ENCODE results near the gene KRT77. TPM values are rescaled to one million over a fixed set of nuclear protein-coding genes. Genes with fewer than 3 reads are reported as not detected.

KRT77 gene
- total and polyA plus RNA-seq, 2 experiments from 2014 or later, result not detected

DNA sequence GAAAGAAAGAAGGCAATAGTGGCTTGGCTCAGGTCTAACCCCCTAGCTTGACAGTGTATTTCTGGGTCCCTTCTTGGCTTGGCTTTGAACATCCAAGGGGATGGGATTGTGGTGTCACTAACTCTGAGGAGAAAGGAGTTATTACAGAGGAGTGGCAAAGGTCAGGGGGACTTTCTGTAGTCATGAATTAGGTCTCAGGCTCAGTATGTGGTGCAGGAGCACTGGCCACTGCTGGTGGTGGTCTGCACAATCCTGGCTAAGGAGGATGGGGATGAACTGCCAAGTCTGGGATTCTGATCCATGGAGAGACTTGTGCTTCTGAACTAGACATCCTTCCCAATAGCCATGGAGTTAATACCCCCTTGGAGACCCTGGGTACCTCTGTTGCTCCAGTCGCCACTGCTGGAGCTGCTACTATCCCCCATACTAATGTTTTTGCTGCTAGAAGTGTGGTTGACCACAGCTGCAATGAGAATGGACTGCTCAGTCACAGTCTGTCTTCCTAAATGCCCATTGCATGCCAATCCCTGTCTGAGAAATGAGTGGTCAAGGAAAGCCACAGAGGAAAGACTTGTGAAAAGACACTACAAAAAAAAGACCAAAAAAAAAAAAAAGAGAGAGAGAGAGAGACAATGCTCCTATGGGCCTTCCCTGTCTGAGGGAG, 41.3 kb upstream of the KRT77 start:
- no peak for DNase-seq (ENCODE audit: low spot score)
- Histone ChIP-seq H3K27me3 (ENCODE audit: insufficient read depth) (no peaks in the 10 kb centered on the region), H3F3A (replicated peaks; ENCODE audit: low read depth) (no peaks in the 10 kb centered on the region), H3K4me2 (no peak overlapping the region), H3K79me2 (replicated peaks; ENCODE audit: insufficient read depth) (no peaks in the 10 kb centered on the region), H2AFZ (no peak overlapping the region), H3K4me1 (ENCODE audit: insufficient read depth) (no peaks in the 10 kb centered on the region), H3K27ac (ENCODE audit: low read depth) (no peak overlapping the region), H3K36me3 (ENCODE audit: insufficient read depth) (no peaks in the 10 kb centered on the region), H3K4me3 (no peak overlapping the region), H4K20me1 (replicated peaks; ENCODE audit: insufficient read depth) (0 out of 2 replicates have a peak, but pooled peaks cover 2% of the 10 kb centered on the region), H3K9me2 (ENCODE audit: insufficient read depth) (0 out of 2 replicates have a peak, but pooled peaks cover 13% of the 10 kb centered on the region)
- H3K27ac Mint-ChIP-seq, result no peak overlapping the region
- no peaks in the 10 kb centered on the region; the same call in 2 of the 3 replicates for H3K36me3 Mint-ChIP-seq (ENCODE audit: low read depth)
- no peak for TF ChIP-seq CREB1 (CRISPR knock-in tag; IDR thresholded peaks at IDR 0.05; ENCODE audit: low read depth)
- TF ChIP-seq, protein P1, sequence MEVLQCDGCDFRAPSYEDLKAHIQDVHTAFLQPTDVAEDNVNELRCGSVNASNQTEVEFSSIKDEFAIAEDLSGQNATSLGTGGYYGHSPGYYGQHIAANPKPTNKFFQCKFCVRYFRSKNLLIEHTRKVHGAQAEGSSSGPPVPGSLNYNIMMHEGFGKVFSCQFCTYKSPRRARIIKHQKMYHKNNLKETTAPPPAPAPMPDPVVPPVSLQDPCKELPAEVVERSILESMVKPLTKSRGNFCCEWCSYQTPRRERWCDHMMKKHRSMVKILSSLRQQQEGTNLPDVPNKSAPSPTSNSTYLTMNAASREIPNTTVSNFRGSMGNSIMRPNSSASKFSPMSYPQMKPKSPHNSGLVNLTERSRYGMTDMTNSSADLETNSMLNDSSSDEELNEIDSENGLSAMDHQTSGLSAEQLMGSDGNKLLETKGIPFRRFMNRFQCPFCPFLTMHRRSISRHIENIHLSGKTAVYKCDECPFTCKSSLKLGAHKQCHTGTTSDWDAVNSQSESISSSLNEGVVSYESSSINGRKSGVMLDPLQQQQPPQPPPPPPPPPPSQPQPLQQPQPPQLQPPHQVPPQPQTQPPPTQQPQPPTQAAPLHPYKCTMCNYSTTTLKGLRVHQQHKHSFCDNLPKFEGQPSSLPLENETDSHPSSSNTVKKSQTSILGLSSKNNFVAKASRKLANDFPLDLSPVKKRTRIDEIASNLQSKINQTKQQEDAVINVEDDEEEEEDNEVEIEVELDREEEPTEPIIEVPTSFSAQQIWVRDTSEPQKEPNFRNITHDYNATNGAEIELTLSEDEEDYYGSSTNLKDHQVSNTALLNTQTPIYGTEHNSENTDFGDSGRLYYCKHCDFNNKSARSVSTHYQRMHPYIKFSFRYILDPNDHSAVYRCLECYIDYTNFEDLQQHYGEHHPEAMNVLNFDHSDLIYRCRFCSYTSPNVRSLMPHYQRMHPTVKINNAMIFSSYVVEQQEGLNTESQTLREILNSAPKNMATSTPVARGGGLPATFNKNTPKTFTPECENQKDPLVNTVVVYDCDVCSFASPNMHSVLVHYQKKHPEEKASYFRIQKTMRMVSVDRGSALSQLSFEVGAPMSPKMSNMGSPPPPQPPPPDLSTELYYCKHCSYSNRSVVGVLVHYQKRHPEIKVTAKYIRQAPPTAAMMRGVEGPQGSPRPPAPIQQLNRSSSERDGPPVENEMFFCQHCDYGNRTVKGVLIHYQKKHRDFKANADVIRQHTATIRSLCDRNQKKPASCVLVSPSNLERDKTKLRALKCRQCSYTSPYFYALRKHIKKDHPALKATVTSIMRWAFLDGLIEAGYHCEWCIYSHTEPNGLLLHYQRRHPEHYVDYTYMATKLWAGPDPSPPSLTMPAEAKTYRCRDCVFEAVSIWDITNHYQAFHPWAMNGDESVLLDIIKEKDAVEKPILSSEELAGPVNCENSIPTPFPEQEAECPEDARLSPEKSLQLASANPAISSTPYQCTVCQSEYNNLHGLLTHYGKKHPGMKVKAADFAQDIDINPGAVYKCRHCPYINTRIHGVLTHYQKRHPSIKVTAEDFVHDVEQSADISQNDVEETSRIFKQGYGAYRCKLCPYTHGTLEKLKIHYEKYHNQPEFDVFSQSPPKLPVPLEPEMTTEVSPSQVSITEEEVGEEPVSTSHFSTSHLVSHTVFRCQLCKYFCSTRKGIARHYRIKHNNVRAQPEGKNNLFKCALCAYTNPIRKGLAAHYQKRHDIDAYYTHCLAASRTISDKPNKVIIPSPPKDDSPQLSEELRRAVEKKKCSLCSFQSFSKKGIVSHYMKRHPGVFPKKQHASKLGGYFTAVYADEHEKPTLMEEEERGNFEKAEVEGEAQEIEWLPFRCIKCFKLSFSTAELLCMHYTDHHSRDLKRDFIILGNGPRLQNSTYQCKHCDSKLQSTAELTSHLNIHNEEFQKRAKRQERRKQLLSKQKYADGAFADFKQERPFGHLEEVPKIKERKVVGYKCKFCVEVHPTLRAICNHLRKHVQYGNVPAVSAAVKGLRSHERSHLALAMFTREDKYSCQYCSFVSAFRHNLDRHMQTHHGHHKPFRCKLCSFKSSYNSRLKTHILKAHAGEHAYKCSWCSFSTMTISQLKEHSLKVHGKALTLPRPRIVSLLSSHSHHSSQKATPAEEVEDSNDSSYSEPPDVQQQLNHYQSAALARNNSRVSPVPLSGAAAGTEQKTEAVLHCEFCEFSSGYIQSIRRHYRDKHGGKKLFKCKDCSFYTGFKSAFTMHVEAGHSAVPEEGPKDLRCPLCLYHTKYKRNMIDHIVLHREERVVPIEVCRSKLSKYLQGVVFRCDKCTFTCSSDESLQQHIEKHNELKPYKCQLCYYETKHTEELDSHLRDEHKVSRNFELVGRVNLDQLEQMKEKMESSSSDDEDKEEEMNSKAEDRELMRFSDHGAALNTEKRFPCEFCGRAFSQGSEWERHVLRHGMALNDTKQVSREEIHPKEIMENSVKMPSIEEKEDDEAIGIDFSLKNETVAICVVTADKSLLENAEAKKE (CRISPR knock-in tag; IDR thresholded peaks at IDR 0.05), result no peak
- no peak for TF ChIP-seq EZH2 (IDR thresholded peaks at IDR 0.05; ENCODE audit: low read depth, unreplicated experiment)
- TF ChIP-seq, protein P2, sequence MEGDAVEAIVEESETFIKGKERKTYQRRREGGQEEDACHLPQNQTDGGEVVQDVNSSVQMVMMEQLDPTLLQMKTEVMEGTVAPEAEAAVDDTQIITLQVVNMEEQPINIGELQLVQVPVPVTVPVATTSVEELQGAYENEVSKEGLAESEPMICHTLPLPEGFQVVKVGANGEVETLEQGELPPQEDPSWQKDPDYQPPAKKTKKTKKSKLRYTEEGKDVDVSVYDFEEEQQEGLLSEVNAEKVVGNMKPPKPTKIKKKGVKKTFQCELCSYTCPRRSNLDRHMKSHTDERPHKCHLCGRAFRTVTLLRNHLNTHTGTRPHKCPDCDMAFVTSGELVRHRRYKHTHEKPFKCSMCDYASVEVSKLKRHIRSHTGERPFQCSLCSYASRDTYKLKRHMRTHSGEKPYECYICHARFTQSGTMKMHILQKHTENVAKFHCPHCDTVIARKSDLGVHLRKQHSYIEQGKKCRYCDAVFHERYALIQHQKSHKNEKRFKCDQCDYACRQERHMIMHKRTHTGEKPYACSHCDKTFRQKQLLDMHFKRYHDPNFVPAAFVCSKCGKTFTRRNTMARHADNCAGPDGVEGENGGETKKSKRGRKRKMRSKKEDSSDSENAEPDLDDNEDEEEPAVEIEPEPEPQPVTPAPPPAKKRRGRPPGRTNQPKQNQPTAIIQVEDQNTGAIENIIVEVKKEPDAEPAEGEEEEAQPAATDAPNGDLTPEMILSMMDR (conservative IDR thresholded peaks at IDR 0.05; ENCODE audit: low read depth in 2 of 2), result no peak
- TF ChIP-seq, protein P3, sequence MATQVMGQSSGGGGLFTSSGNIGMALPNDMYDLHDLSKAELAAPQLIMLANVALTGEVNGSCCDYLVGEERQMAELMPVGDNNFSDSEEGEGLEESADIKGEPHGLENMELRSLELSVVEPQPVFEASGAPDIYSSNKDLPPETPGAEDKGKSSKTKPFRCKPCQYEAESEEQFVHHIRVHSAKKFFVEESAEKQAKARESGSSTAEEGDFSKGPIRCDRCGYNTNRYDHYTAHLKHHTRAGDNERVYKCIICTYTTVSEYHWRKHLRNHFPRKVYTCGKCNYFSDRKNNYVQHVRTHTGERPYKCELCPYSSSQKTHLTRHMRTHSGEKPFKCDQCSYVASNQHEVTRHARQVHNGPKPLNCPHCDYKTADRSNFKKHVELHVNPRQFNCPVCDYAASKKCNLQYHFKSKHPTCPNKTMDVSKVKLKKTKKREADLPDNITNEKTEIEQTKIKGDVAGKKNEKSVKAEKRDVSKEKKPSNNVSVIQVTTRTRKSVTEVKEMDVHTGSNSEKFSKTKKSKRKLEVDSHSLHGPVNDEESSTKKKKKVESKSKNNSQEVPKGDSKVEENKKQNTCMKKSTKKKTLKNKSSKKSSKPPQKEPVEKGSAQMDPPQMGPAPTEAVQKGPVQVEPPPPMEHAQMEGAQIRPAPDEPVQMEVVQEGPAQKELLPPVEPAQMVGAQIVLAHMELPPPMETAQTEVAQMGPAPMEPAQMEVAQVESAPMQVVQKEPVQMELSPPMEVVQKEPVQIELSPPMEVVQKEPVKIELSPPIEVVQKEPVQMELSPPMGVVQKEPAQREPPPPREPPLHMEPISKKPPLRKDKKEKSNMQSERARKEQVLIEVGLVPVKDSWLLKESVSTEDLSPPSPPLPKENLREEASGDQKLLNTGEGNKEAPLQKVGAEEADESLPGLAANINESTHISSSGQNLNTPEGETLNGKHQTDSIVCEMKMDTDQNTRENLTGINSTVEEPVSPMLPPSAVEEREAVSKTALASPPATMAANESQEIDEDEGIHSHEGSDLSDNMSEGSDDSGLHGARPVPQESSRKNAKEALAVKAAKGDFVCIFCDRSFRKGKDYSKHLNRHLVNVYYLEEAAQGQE (IDR thresholded peaks at IDR 0.05; ENCODE audit: unreplicated experiment), result no peak
- TF ChIP-seq JUNB (IDR thresholded peaks at IDR 0.05; ENCODE audit: unreplicated experiment), result no peak
- no peak for TF ChIP-seq EZH2phosphoT487 (IDR thresholded peaks at IDR 0.05; ENCODE audit: unreplicated experiment)
- TF ChIP-seq ZNF114 (CRISPR knock-in tag; IDR thresholded peaks at IDR 0.05), result no peak
- no peak for TF ChIP-seq NANOG (IDR thresholded peaks at IDR 0.05; ENCODE audit: borderline replicate concordance)
- no peak for TF ChIP-seq ZNF331 (CRISPR knock-in tag; IDR thresholded peaks at IDR 0.05; ENCODE audit: low read depth)
- no peak for TF ChIP-seq STAT1 (IDR thresholded peaks at IDR 0.05; ENCODE audit: unreplicated experiment)
- TF ChIP-seq POLR2AphosphoS5 (IDR thresholded peaks at IDR 0.05; ENCODE audit: low read depth), result no peak
- TF ChIP-seq, protein P4, sequence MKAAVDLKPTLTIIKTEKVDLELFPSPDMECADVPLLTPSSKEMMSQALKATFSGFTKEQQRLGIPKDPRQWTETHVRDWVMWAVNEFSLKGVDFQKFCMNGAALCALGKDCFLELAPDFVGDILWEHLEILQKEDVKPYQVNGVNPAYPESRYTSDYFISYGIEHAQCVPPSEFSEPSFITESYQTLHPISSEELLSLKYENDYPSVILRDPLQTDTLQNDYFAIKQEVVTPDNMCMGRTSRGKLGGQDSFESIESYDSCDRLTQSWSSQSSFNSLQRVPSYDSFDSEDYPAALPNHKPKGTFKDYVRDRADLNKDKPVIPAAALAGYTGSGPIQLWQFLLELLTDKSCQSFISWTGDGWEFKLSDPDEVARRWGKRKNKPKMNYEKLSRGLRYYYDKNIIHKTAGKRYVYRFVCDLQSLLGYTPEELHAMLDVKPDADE (IDR thresholded peaks at IDR 0.05), result no peak
- peaks cover 12% of the 10 kb centered on the region for H3K27me3 Mint-ChIP-seq (ENCODE audit: insufficient read depth, low read depth, poor library complexity)
- no peaks in the 10 kb centered on the region for H3K9me3 Mint-ChIP-seq
- no peak overlapping the region for H3K4me3 Mint-ChIP-seq
- peaks cover 6% of the 10 kb centered on the region; the same call in 1 of the 3 replicates for H3K4me1 Mint-ChIP-seq
- ATAC-seq, result no peak

All from GM23338 (cell line).